Stimulated activated CD4-positive, alpha-beta T cell treated with anti-CD3 and anti-CD28 coated beads, Interleukin-4, amount 100 ng/mL, for 48 hours (primary cell): ENCODE data around the gene TMEM209.
"Not testable (repeated sequence)": the region's sequence is repeated elsewhere in the genome, so short reads cannot be mapped to it uniquely, and the experiment has no call there.

Experiments
- DNase-seq, 2 donors: peaks; one replicate each; pipeline ENCODE4 v3.0.0-alpha.2; 2020; ENCODE audit warnings: low read depth in 2 of 2

TMEM209 gene

GRCh38 chr7:130127404-130127803 lies 77.8 kb downstream of the TMEM209 start:
- no peak for DNase-seq

GRCh38 chr7:130126840-130127239 lies 78.4 kb downstream of the TMEM209 start:
- DNase-seq: not testable (repeated sequence)

- DNase-seq: no peak
Measured at GRCh38 chr7:130124711-130125110, 80.5 kb downstream of the TMEM209 start.

- no peak for DNase-seq
Measured at GRCh38 chr7:130123501-130123900, 81.7 kb downstream of the TMEM209 start.

- no peak for DNase-seq
Measured at GRCh38 chr7:130118801-130119200, 86.4 kb downstream of the TMEM209 start.

- no peak for DNase-seq
Measured at GRCh38 chr7:130118294-130118693, 86.9 kb downstream of the TMEM209 start.

GRCh38 chr7:130114776-130115175 lies 90.4 kb downstream of the TMEM209 start:
- DNase-seq: no peak
